Erythroblast (primary cell): Measurements from ENCODE around the gene SRSF11.

Experiments
- GATA1 ChIP-seq: IDR thresholded peaks from 2 replicates; pipeline ENCODE4 v1.6.1; 2011; ENCODE audit warnings: low read depth, mild to moderate bottlenecking, control low read depth, low read length, moderate library complexity
- POLR2A ChIP-seq: IDR thresholded peaks from 2 replicates; pipeline ENCODE4 v1.6.1; 2011; ENCODE audit warnings: mild to moderate bottlenecking, low read length

DNA sequence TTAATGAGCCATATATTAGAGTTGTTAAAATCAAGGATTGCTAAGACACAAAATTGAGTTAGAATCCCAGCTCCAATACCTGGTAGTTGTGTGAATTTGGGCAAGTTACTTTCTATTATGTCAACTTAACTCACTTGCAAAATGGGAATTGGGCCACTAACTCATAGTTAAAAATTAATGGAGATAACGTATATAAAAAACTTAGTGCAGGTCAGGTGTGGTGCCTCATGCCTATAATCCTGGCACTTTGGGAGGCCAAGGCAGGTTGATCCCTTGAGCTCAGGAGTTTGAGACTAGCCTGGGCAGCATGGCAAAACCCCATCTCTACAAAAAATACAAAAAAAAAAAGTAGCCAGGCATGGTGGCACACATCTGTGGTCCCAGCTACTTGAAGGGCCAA is 57.5 kb downstream of the SRSF11 start:
- TF ChIP-seq POLR2A: no peak
- TF ChIP-seq GATA1: no peak
